Measurements from ENCODE around the gene PGM5.

Gene PGM5

GRCh38 chr9:68500457-68501381 lies 144.3 kb downstream of the PGM5 start:
- Histone ChIP-seq H3K36me3 (replicated peaks) (no peaks in the 10 kb centered on the region), H3K27me3 (replicated peaks) (no peaks in the 10 kb centered on the region), H3K27ac (no peak overlapping the region), H3K4me3 (ENCODE audit: low read depth, low read length) (no peak overlapping the region)
- in situ Hi-C loops (cut with HindIII; ENCODE audit: low pct_ligation_motif_present, low sequenced_read_pairs) = no loop called here
- peak; percentile 5 for DNase-seq
- TF ChIP-seq, protein P1, sequence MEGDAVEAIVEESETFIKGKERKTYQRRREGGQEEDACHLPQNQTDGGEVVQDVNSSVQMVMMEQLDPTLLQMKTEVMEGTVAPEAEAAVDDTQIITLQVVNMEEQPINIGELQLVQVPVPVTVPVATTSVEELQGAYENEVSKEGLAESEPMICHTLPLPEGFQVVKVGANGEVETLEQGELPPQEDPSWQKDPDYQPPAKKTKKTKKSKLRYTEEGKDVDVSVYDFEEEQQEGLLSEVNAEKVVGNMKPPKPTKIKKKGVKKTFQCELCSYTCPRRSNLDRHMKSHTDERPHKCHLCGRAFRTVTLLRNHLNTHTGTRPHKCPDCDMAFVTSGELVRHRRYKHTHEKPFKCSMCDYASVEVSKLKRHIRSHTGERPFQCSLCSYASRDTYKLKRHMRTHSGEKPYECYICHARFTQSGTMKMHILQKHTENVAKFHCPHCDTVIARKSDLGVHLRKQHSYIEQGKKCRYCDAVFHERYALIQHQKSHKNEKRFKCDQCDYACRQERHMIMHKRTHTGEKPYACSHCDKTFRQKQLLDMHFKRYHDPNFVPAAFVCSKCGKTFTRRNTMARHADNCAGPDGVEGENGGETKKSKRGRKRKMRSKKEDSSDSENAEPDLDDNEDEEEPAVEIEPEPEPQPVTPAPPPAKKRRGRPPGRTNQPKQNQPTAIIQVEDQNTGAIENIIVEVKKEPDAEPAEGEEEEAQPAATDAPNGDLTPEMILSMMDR (IDR thresholded peaks at IDR 0.05; ENCODE audit: low read depth, low read length, missing control alignments) = no peak

GRCh38 chr9:68502279-68502678 lies 145.9 kb downstream of the PGM5 start:
- DNase-seq = no peak
- TF ChIP-seq, protein P1 (IDR thresholded peaks at IDR 0.05; ENCODE audit: low read depth, low read length, missing control alignments) = no peak
- H3K27me3 ChIP-seq (replicated peaks) = no peaks in the 10 kb centered on the region
- in situ Hi-C loops (cut with HindIII; ENCODE audit: low pct_ligation_motif_present, low sequenced_read_pairs) = no loop called here
- H3K4me3 ChIP-seq (ENCODE audit: low read depth, low read length) = no peak overlapping the region
- no peaks in the 10 kb centered on the region for H3K36me3 ChIP-seq (replicated peaks)
- no peak overlapping the region for H3K27ac ChIP-seq

- no peak for DNase-seq
- no peak overlapping the region for H3K27ac ChIP-seq
- no peaks in the 10 kb centered on the region for H3K36me3 ChIP-seq (replicated peaks)
- in situ Hi-C loops (cut with HindIII; ENCODE audit: low pct_ligation_motif_present, low sequenced_read_pairs) = no loop called here
- no peaks in the 10 kb centered on the region for H3K27me3 ChIP-seq (replicated peaks)
- H3K4me3 ChIP-seq (ENCODE audit: low read depth, low read length) = no peak overlapping the region
- TF ChIP-seq, protein P1 (IDR thresholded peaks at IDR 0.05; ENCODE audit: low read depth, low read length, missing control alignments) = no peak
These were observed 149.4 kb downstream of the PGM5 start for GRCh38 chr9:68505681-68506409.

DNA sequence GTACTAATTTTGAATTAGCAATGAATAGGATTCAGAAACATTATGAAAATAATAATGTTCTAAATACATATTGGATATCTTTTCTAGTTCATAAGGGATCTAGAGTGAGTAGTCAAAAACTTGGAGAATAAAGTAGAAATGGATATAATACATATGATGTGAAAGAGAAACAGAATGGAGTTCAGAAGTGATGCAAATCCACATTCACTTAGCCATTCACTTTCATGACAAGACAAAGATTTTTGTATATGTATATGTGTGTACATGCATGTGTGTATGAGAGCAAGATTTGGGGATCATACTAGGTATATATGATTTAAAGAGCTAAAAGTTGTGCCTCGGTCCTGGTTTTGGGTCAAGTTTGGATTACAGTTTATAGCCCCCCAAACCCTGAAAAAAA lies 150.1 kb downstream of the PGM5 start:
- H3K4me3 ChIP-seq (ENCODE audit: low read depth, low read length) = no peak overlapping the region
- DNase-seq = no peak
- H3K27me3 ChIP-seq (replicated peaks) = no peaks in the 10 kb centered on the region
- TF ChIP-seq, protein P1 (IDR thresholded peaks at IDR 0.05; ENCODE audit: low read depth, low read length, missing control alignments) = no peak
- in situ Hi-C loops (cut with HindIII; ENCODE audit: low pct_ligation_motif_present, low sequenced_read_pairs) = no loop called here
- no peak overlapping the region for H3K27ac ChIP-seq
- H3K36me3 ChIP-seq (replicated peaks) = no peaks in the 10 kb centered on the region

- no peak overlapping the region for H3K4me3 ChIP-seq (ENCODE audit: low read depth, low read length)
- in situ Hi-C loops (cut with HindIII; ENCODE audit: low pct_ligation_motif_present, low sequenced_read_pairs) = no loop called here
- TF ChIP-seq, protein P1 (IDR thresholded peaks at IDR 0.05; ENCODE audit: low read depth, low read length, missing control alignments) = peak; percentile 42
- H3K27me3 ChIP-seq (replicated peaks) = no peaks in the 10 kb centered on the region
- DNase-seq = no peak
- H3K36me3 ChIP-seq (replicated peaks) = no peaks in the 10 kb centered on the region
- H3K27ac ChIP-seq = no peak overlapping the region
These were observed 150.9 kb downstream of the PGM5 start for GRCh38 chr9:68507130-68507805.

All from brain microvascular endothelial cell (primary cell).